Brain microvascular endothelial cell (primary cell): ENCODE measurements around the gene TMEM62.
A peak's percentile ranks its signal among the peaks of the same experiment; 100 is the strongest.
"Not testable (repeated sequence)": the region's sequence is repeated elsewhere in the genome, so short reads cannot be mapped to it uniquely, and the experiment has no call there.

Source experiments
- DNase-seq: peaks from one replicate; pipeline ENCODE4 v3.0.0-alpha.2; 2020
- H3K27ac ChIP-seq: fragments of 250-450 bp; sonication (Bioruptor Pico); 2 replicates; pipeline ENCODE4 v1.5.1; 2020; ENCODE audit warnings: mild to moderate bottlenecking, moderate library complexity
- H3K27me3 ChIP-seq: fragments of 250-450 bp; sonication (Bioruptor Pico); replicated peaks from 2 replicates; pipeline ENCODE4 v1.5.1; 2020; ENCODE audit warnings: mild to moderate bottlenecking
- H3K36me3 ChIP-seq: fragments of 250-450 bp; sonication (Bioruptor Pico); replicated peaks from 2 replicates; pipeline ENCODE4 v1.5.1; 2020; ENCODE audit warnings: mild to moderate bottlenecking
- H3K4me3 ChIP-seq: 2 replicates; pipeline ENCODE4 v1.5.1; 2011; ENCODE audit warnings: low read depth, mild to moderate bottlenecking, control low read depth, low read length, moderate library complexity
- CTCF ChIP-seq: IDR thresholded peaks from 2 replicates; pipeline ENCODE4 v1.5.1; 2011; ENCODE audit warnings: low read depth, mild to moderate bottlenecking, moderate library complexity, low read length, control low read depth, inconsistent platforms; ENCODE audit errors: missing control alignments
- in situ Hi-C: cut with HindIII; loops from 2 replicates; pipeline ENCODE4 v1.10.0; 2017; ENCODE audit warnings: low sequenced_read_pairs, low pct_ligation_motif_present

TMEM62 gene

GRCh38 chr15:43169888-43170287 lies 36.5 kb downstream of the TMEM62 start:
- DNase-seq = no peak
- no peak for TF ChIP-seq CTCF
- Histone ChIP-seq H3K27me3 (no peaks in the 10 kb centered on the region), H3K36me3 (no peaks in the 10 kb centered on the region), H3K27ac (no peak overlapping the region), H3K4me3 (no peak overlapping the region)
- in situ Hi-C loops = no loop called here

- DNase-seq, H3K27ac ChIP-seq, in situ Hi-C loops, H3K36me3 ChIP-seq, H3K27me3 ChIP-seq, H3K4me3 ChIP-seq: not testable (repeated sequence)
Observed at GRCh38 chr15:43175656-43176309, 42.4 kb downstream of the TMEM62 start.

GRCh38 chr15:43177147-43177546 lies 43.8 kb downstream of the TMEM62 start:
- in situ Hi-C loops, H3K27me3 ChIP-seq, DNase-seq: not testable (repeated sequence)

GRCh38 chr15:43183270-43183669 lies 49.9 kb downstream of the TMEM62 start:
- in situ Hi-C loops = no loop called here

More at GRCh38 chr15:43177147-43177546, 43.8 kb downstream of the TMEM62 start:
- H3K4me3 ChIP-seq, H3K36me3 ChIP-seq, H3K27ac ChIP-seq: not testable (repeated sequence)

GRCh38 chr15:43184407-43185124 lies 51.2 kb downstream of the TMEM62 start:
- Histone ChIP-seq H3K4me3 (peak overlapping the region; percentile 67), H3K27me3 (no peaks in the 10 kb centered on the region), H3K27ac (no peak overlapping the region), H3K36me3 (no peaks in the 10 kb centered on the region)
- no peak for DNase-seq
- in situ Hi-C loops = no loop called here
- TF ChIP-seq CTCF = no peak

More at GRCh38 chr15:43183270-43183669, 49.9 kb downstream of the TMEM62 start:
- Histone ChIP-seq H3K27ac (no peak overlapping the region), H3K27me3 (no peaks in the 10 kb centered on the region), H3K36me3 (no peaks in the 10 kb centered on the region), H3K4me3 (no peak overlapping the region)
- no peak for DNase-seq
- no peak for TF ChIP-seq CTCF

- peak; percentile 68 for TF ChIP-seq CTCF
- in situ Hi-C loops = no loop called here
Observed at GRCh38 chr15:43185157-43186002, 52.0 kb downstream of the TMEM62 start, which contains the start of gene CCNDBP1. CCNDBP1 (plus strand) TSS chr15:43185403; CDS start chr15:43185499, 96 bp downstream.

More at GRCh38 chr15:43185157-43186002, 52.0 kb downstream of the TMEM62 start, which contains the start of gene CCNDBP1:
- no peaks in the 10 kb centered on the region for H3K36me3 ChIP-seq
- H3K27me3 ChIP-seq = no peaks in the 10 kb centered on the region
- peak within 1 kb of the TSS; percentile 13 for H3K27ac ChIP-seq
- H3K4me3 ChIP-seq = peak within 1 kb of the TSS; percentile 67
- peak; percentile 69 for DNase-seq
